ENCODE results near the gene ADAM12. TPM values are rescaled to one million over a fixed set of nuclear protein-coding genes. Genes with fewer than 3 reads are reported as not detected.

The ADAM12 gene
- total RNA-seq, 1 experiment from 2014 or later = not detected

DNA sequence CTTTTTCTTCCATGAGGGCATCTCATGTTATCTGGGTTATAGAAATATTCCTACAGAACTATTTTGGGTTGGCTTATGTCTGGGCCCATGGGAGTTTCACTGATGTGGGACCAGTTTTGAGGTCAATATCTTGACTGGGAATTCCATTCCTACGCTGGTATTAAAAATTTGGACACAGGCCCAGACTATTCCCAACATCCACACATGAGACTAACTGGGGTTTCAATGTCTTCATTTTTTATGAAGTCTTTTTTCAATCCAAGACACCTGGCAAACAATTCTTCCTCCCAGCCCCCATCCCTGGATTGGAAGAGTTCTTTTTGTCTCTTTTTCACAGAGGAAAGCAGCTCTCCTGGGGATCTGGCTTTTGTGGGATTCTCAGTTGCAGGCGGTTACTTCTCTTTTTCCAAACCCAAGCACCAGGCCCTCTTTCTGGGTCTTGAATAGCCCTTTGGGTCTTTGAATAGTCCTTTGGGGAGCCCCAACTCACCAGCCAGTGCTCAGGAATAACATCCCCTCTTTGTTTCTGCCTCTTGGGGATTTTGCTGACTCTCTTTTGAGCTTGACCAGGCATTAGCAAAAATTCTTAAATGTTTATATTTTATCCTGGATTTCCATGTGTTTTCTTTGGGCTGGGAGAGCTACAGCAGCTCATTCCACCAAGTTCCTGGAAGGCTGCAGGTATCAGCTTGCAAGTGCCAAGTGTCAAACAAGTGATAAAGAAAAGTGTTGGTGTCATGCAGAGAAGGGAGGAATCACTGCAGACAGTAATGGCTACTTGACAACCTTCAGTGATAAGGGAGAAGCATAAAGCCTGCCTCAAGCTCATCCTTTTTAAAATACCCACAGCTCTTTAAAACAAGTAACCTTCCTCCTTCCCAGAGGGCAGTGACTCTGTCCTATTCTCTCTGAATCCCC lies 234.3 kb downstream of the ADAM12 start:
- Histone ChIP-seq H3K36me3 (ENCODE audit: control insufficient read depth in 1 of 2, insufficient read depth in 2 of 2, low read length in 2 of 2) (no peaks in the 10 kb centered on the region), H3K27me3 (ENCODE audit: insufficient read depth, low read length) (peaks cover 36% of the 10 kb centered on the region), H3K9me3 (ENCODE audit: control insufficient read depth in 1 of 2, insufficient read depth in 1 of 2, low read depth in 1 of 2, low read length in 2 of 2) (0 out of 4 replicates have a peak, but pooled peaks cover 0 to 3% of the 10 kb centered on the region in 2 experiments), H4K20me1 (ENCODE audit: insufficient read depth) (no peaks in the 10 kb centered on the region), H3K9me2 (ENCODE audit: insufficient read depth) (no peaks in the 10 kb centered on the region), H3K4me2 (ENCODE audit: low read length) (no peak overlapping the region), H3K4me3 (replicated peaks in 1 of 2; ENCODE audit: low read depth in 1 of 2, low read length in 2 of 2) (no peak overlapping the region), H2AFZ (ENCODE audit: low read depth, low read length, poor library complexity, severe bottlenecking) (no peak overlapping the region), H3K27ac (ENCODE audit: low read depth, low read length) (no peak overlapping the region), H3K9ac (ENCODE audit: low read length) (no peak overlapping the region), H3K79me2 (ENCODE audit: insufficient read depth, low read length) (no peaks in the 10 kb centered on the region), H3K4me1 (ENCODE audit: control insufficient read depth in 1 of 2, insufficient read depth in 2 of 2, low read length in 2 of 2) (no peaks in the 10 kb centered on the region)
- ATAC-seq (no peak), DNase-seq (ENCODE audit: low read depth, low spot score) (no peak)
- intact Hi-C loops (cut with micrococcal nuclease) = no loop called here
- TF ChIP-seq, protein P1, sequence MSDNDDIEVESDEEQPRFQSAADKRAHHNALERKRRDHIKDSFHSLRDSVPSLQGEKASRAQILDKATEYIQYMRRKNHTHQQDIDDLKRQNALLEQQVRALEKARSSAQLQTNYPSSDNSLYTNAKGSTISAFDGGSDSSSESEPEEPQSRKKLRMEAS (IDR thresholded peaks at IDR 0.05) = no peak
- TF ChIP-seq ELF1 (IDR thresholded peaks at IDR 0.05; ENCODE audit: borderline replicate concordance, low read depth) (no peak), YY1 (IDR thresholded peaks at IDR 0.05; ENCODE audit: extremely low read depth, insufficient replicate concordance, low read depth, low read length) (no peak), POLR2AphosphoS5 (IDR thresholded peaks at IDR 0.05; ENCODE audit: low read depth, low read length) (no peak), ZFX (IDR thresholded peaks at IDR 0.05) (no peak), CEBPB (IDR thresholded peaks at IDR 0.05; ENCODE audit: low read depth) (no peak), CBX3 (IDR thresholded peaks at IDR 0.05; ENCODE audit: low read depth) (no peak), SRF (IDR thresholded peaks at IDR 0.05; ENCODE audit: low read depth) (no peak), SIN3A (IDR thresholded peaks at IDR 0.05; ENCODE audit: low read depth) (no peak), RAD21 (IDR thresholded peaks at IDR 0.05; ENCODE audit: low read depth) (no peak), POLR2A (IDR thresholded peaks at IDR 0.05; ENCODE audit: borderline replicate concordance, extremely low read depth, insufficient read depth, insufficient read length) (no peak), FOSL1 (IDR thresholded peaks at IDR 0.05; ENCODE audit: low read depth) (no peak), EZH2 (IDR thresholded peaks at IDR 0.05) (no peak), ZNF274 (IDR thresholded peaks at IDR 0.05; ENCODE audit: low read depth, low read length) (no peak), EZH2phosphoT487 (IDR thresholded peaks at IDR 0.05; ENCODE audit: borderline replicate concordance) (no peak), EGR1 (IDR thresholded peaks at IDR 0.05; ENCODE audit: low read depth) (no peak)
- TF ChIP-seq, protein P2, sequence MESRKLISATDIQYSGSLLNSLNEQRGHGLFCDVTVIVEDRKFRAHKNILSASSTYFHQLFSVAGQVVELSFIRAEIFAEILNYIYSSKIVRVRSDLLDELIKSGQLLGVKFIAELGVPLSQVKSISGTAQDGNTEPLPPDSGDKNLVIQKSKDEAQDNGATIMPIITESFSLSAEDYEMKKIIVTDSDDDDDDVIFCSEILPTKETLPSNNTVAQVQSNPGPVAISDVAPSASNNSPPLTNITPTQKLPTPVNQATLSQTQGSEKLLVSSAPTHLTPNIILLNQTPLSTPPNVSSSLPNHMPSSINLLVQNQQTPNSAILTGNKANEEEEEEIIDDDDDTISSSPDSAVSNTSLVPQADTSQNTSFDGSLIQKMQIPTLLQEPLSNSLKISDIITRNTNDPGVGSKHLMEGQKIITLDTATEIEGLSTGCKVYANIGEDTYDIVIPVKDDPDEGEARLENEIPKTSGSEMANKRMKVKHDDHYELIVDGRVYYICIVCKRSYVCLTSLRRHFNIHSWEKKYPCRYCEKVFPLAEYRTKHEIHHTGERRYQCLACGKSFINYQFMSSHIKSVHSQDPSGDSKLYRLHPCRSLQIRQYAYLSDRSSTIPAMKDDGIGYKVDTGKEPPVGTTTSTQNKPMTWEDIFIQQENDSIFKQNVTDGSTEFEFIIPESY (IDR thresholded peaks at IDR 0.05; ENCODE audit: extremely low read depth, insufficient replicate concordance, low read length) = no peak
- TF ChIP-seq, protein P3, sequence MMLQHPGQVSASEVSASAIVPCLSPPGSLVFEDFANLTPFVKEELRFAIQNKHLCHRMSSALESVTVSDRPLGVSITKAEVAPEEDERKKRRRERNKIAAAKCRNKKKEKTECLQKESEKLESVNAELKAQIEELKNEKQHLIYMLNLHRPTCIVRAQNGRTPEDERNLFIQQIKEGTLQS (IDR thresholded peaks at IDR 0.05) = no peak
- TF ChIP-seq, protein P4, sequence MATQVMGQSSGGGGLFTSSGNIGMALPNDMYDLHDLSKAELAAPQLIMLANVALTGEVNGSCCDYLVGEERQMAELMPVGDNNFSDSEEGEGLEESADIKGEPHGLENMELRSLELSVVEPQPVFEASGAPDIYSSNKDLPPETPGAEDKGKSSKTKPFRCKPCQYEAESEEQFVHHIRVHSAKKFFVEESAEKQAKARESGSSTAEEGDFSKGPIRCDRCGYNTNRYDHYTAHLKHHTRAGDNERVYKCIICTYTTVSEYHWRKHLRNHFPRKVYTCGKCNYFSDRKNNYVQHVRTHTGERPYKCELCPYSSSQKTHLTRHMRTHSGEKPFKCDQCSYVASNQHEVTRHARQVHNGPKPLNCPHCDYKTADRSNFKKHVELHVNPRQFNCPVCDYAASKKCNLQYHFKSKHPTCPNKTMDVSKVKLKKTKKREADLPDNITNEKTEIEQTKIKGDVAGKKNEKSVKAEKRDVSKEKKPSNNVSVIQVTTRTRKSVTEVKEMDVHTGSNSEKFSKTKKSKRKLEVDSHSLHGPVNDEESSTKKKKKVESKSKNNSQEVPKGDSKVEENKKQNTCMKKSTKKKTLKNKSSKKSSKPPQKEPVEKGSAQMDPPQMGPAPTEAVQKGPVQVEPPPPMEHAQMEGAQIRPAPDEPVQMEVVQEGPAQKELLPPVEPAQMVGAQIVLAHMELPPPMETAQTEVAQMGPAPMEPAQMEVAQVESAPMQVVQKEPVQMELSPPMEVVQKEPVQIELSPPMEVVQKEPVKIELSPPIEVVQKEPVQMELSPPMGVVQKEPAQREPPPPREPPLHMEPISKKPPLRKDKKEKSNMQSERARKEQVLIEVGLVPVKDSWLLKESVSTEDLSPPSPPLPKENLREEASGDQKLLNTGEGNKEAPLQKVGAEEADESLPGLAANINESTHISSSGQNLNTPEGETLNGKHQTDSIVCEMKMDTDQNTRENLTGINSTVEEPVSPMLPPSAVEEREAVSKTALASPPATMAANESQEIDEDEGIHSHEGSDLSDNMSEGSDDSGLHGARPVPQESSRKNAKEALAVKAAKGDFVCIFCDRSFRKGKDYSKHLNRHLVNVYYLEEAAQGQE (IDR thresholded peaks at IDR 0.05; ENCODE audit: low read depth) = no peak
- ChIA-PET POLR2A (no interaction called here), CTCF (no interaction called here), RAD21 (ENCODE audit: low non-redundant PET in 1 of 2, low total read pairs in 2 of 2, uncharacterized antibody in 2 of 2, unreplicated experiment in 2 of 2) (no interaction called here)
- BruUV-seq (replicated peaks) = no TSS peak
